A549 (cell line): ENCODE data around the gene NCOR2. TPM values are rescaled to one million over a fixed set of nuclear protein-coding genes. Genes with fewer than 3 reads are reported as not detected.

Experiments used
- ATAC-seq, 2 experiments: fragments of 200-7000 bp in 1 of 2; fragments of >200 bp in 1 of 2; cut with Nextera tagmentation in 1 of 2; cut with Tn5 transposase in 1 of 2; 3 replicates each; pipeline versions ENCODE4 v1.8.0 to v1.9.1; 2018 to 2020; ENCODE audit warnings: mild to moderate bottlenecking in 1 of 2, moderate library complexity in 1 of 2
- CTCF ChIA-PET: fragments of 300-600 bp; sonication (Branson Sonifier 250); formaldehyde crosslinking; extraction: SDS; loops from one replicate; lab custom pipeline; 2021; ENCODE audit warnings: antibody characterized with exemption, inconsistent platforms; lab: Yijun Ruan, JAX
- POLR2A ChIA-PET: fragments of 350-600 bp; formaldehyde crosslinking; extraction: SDS; loops from one replicate; lab custom pipeline; 2021; ENCODE audit warnings: antibody characterized with exemption, inconsistent platforms; lab: Yijun Ruan, JAX
- DNase-seq, 2 experiments: peaks; one replicate each; pipeline versions ENCODE4 v3.0.0 to v3.0.0-alpha.2; 2011 to 2016; ENCODE audit warnings: low read depth in 1 of 2, low spot score in 1 of 2
- FAIRE-seq: peaks from 2 replicates; lab custom pipeline; 2011; peaks lifted over from hg19 to GRCh38; lab: Jason Lieb, UNC
- H3K27ac ChIP-seq, 2 experiments: fragments of >200 bp; sonication (Bioruptor Twin); formaldehyde crosslinking; 3 replicates each; pipeline ENCODE4 v1.5.1; 2016 to 2017
- H3K4me1 ChIP-seq: fragments of >200 bp; sonication (Bioruptor Twin); formaldehyde crosslinking; 3 replicates; pipeline ENCODE4 v1.6.1; 2016
- H3K4me2 ChIP-seq: fragments of >200 bp; sonication (Bioruptor Twin); formaldehyde crosslinking; 3 replicates; pipeline ENCODE4 v1.6.1; 2016
- H3K4me3 ChIP-seq: fragments of >200 bp; sonication (Bioruptor Twin); formaldehyde crosslinking; 3 replicates; pipeline ENCODE4 v1.5.1; 2016
- H3K9me3 ChIP-seq: fragments of >200 bp; sonication (Bioruptor Twin); formaldehyde crosslinking; 3 replicates; pipeline ENCODE4 v1.6.1; 2016
- BCL3 ChIP-seq: fragments of >200 bp; sonication (Bioruptor Twin); formaldehyde crosslinking; IDR thresholded peaks from 3 replicates; pipeline ENCODE4 v1.6.1; 2016
- CEBPB ChIP-seq, 2 experiments: fragments of >200 bp in 1 of 2; sonication (Bioruptor Twin) in 1 of 2; formaldehyde crosslinking in 1 of 2; IDR thresholded peaks; 2 replicates each; pipeline ENCODE4 v1.6.1; 2012 to 2016
- CHD4 ChIP-seq: fragments of 200-600 bp; sonication (generic); IDR thresholded peaks from 2 replicates; pipeline ENCODE4 v1.6.1; 2016; ENCODE audit warnings: antibody characterized with exemption, mild to moderate bottlenecking, borderline replicate concordance
- EHF ChIP-seq: fragments of 250-450 bp; sonication (Bioruptor Pico); IDR thresholded peaks from 2 replicates; pipeline ENCODE4 v1.5.0; 2020; ENCODE audit warnings: mild to moderate bottlenecking
- ELK1 ChIP-seq: fragments of 150-350 bp; IDR thresholded peaks from 2 replicates; pipeline ENCODE4 v1.6.1; 2014; ENCODE audit warnings: low read depth, mild to moderate bottlenecking, low read length
- ESRRA ChIP-seq: fragments of 150-350 bp; IDR thresholded peaks from 2 replicates; pipeline ENCODE4 v1.6.1; 2014; ENCODE audit warnings: mild to moderate bottlenecking, low read length, borderline replicate concordance
- GATA3 ChIP-seq: IDR thresholded peaks from 2 replicates; pipeline ENCODE4 v1.6.1; 2012; ENCODE audit warnings: borderline replicate concordance
- HDAC2 ChIP-seq: fragments of 200-600 bp; sonication (generic); IDR thresholded peaks from 2 replicates; pipeline ENCODE4 v1.6.1; 2016
- HES2 ChIP-seq: fragments of >200 bp; sonication (Bioruptor Twin); formaldehyde crosslinking; IDR thresholded peaks from 2 replicates; pipeline ENCODE4 v1.6.1; 2016
- HMGXB4 ChIP-seq: fragments of 250-450 bp; sonication (Bioruptor Pico); IDR thresholded peaks from 2 replicates; pipeline ENCODE4 v1.5.0; 2021; ENCODE audit warnings: mild to moderate bottlenecking, moderate library complexity, borderline replicate concordance
- HOXA7 ChIP-seq: fragments of 250-450 bp; sonication (Bioruptor Pico); IDR thresholded peaks from 2 replicates; pipeline ENCODE4 v1.5.0; 2020; ENCODE audit warnings: mild to moderate bottlenecking, moderate library complexity
- HOXB5 ChIP-seq: fragments of 250-450 bp; sonication (Bioruptor Pico); IDR thresholded peaks from 2 replicates; pipeline ENCODE4 v1.5.0; 2020; ENCODE audit warnings: mild to moderate bottlenecking, moderate library complexity
- JUN ChIP-seq, 2 experiments: fragments of >200 bp; sonication (Bioruptor Twin); formaldehyde crosslinking; IDR thresholded peaks; 2 replicates in 1 of 2; 3 replicates in 1 of 2; pipeline ENCODE4 v1.6.1; 2016 to 2017
- KDM5A ChIP-seq: fragments of 200-600 bp; sonication (generic); IDR thresholded peaks from 2 replicates; pipeline ENCODE4 v1.6.1; 2016; ENCODE audit warnings: antibody characterized with exemption, mild to moderate bottlenecking
- MAZ ChIP-seq: fragments of 150-350 bp; IDR thresholded peaks from 2 replicates; pipeline ENCODE4 v1.6.1; 2014; ENCODE audit warnings: antibody characterized with exemption, low read depth, low read length, borderline replicate concordance
- NFE2L2 ChIP-seq: fragments of 150-350 bp; conservative IDR thresholded peaks from 2 replicates; pipeline ENCODE4 v1.6.1; 2014; ENCODE audit warnings: low read length
- NPAS2 ChIP-seq: fragments of 250-450 bp; sonication (Bioruptor Pico); IDR thresholded peaks from 2 replicates; pipeline ENCODE4 v1.8.0; 2022; ENCODE audit warnings: mild to moderate bottlenecking, moderate library complexity, borderline replicate concordance
- PBX3 ChIP-seq: IDR thresholded peaks from 2 replicates; pipeline ENCODE4 v1.6.1; 2012
- POLR2A ChIP-seq: IDR thresholded peaks from 2 replicates; pipeline ENCODE4 v1.6.1; 2012; ENCODE audit warnings: mild to moderate bottlenecking, low read length
- RAD21 ChIP-seq, 2 experiments: fragments of >200 bp in 1 of 2; sonication (Bioruptor Twin) in 1 of 2; formaldehyde crosslinking in 1 of 2; IDR thresholded peaks in 1 of 2; conservative IDR thresholded peaks in 1 of 2; 2 replicates in 1 of 2; 3 replicates in 1 of 2; pipeline ENCODE4 v1.6.1; 2012 to 2018; ENCODE audit warnings: inconsistent platforms in 1 of 2
- SREBF2 ChIP-seq: fragments of 450-650 bp; IDR thresholded peaks from 2 replicates; pipeline ENCODE4 v1.6.1; 2014; ENCODE audit warnings: mild to moderate bottlenecking, moderate library complexity
- TFCP2L1 ChIP-seq: fragments of 250-450 bp; sonication (Bioruptor Pico); IDR thresholded peaks from 2 replicates; pipeline ENCODE4 v1.5.0; 2021; ENCODE audit warnings: mild to moderate bottlenecking
- ZNF302 ChIP-seq: fragments of 250-450 bp; sonication (Bioruptor Pico); IDR thresholded peaks from 2 replicates; pipeline ENCODE4 v1.9.0; 2021; ENCODE audit warnings: inconsistent platforms, mild to moderate bottlenecking, moderate library complexity
- ZSCAN20 ChIP-seq: fragments of 250-450 bp; sonication (Bioruptor Pico); IDR thresholded peaks from 2 replicates; pipeline ENCODE4 v1.8.0; 2022; ENCODE audit warnings: mild to moderate bottlenecking, moderate library complexity
- WGBS: methylation state at CpG from one replicate; pipeline ENCODE4 v1.1.6; 2017; ENCODE audit errors: missing lambda C conversion rate; 5-methylcytosine and 5-hydroxymethylcytosine counted together
- polyA plus RNA-seq, 4 experiments: library from polyadenylated mRNA; depleted of rRNA in 3 of 4; stranded (reverse); fragments of >200 nt; fragmentation: RNase III in 1 of 4; extraction: RNeasy Plus Mini Kit Qiagen cat#74134 plus additional on column Dnase treatment in 1 of 4; gene quantifications; 2 replicates in 3 of 4; 3 replicates in 1 of 4; pipeline ENCODE4 v1.2.3, GENCODE V29; 2011 to 2017

Gene NCOR2
- polyA plus RNA-seq, 2 of the 4 experiments (the other 2 are of a cell fraction), result 14.1 to 151 TPM

GRCh38 chr12:124607681-124608425, 40.4 kb upstream of the NCOR2 start (continued):
- no peak for TF ChIP-seq ELK1

GRCh38 chr12:124605883-124606774, 38.7 kb upstream of the NCOR2 start:
- ChIA-PET POLR2A (no interaction called here), CTCF (interaction anchor here (0.9 to 1.1 kb wide), 2 partner anchors 76 to 285 kb away, joined by 3 read pairs; no protein-coding TSS in a partner anchor)
- Histone ChIP-seq H3K9me3 (no peaks in the 10 kb centered on the region), H3K4me2 (no peak overlapping the region), H3K4me3 (no peak overlapping the region), H3K27ac (peak overlapping the region; percentile 65 to 78; a peak in 4 of 6 replicates), H3K4me1 (peaks cover 54% of the 10 kb centered on the region)
- no peak for DNase-seq
- no peak for FAIRE-seq
- TF ChIP-seq ZSCAN20, result no peak
- TF ChIP-seq JUN (IDR thresholded peaks at IDR 0.05), result no peak
- no peak for TF ChIP-seq HDAC2
- no peak for TF ChIP-seq MAZ
- no peak for TF ChIP-seq BCL3
- TF ChIP-seq NFE2L2, result no peak
- TF ChIP-seq KDM5A, result no peak
- TF ChIP-seq HES2, result no peak
- no peak for TF ChIP-seq HOXB5 (CRISPR knock-in tag)
- TF ChIP-seq CHD4, result no peak
- TF ChIP-seq POLR2A, result no peak
- TF ChIP-seq CEBPB (IDR thresholded peaks at IDR 0.05), result no peak
- no peak for TF ChIP-seq ESRRA
- no peak for TF ChIP-seq PBX3
- no peak for TF ChIP-seq RAD21 (conservative IDR thresholded peaks at IDR 0.05 in 1 of 2, IDR thresholded peaks at IDR 0.05 in 1 of 2)
- WGBS, result 87% methylated on average over 22 of the region's 22 CpGs
- no peak for ATAC-seq

GRCh38 chr12:124605150-124605882, 37.9 kb upstream of the NCOR2 start:
- H3K27ac ChIP-seq, result peak overlapping the region; percentile 65 to 78; a peak in 5 of 6 replicates
- peak overlapping the region; percentile 49; the same call in 1 of the 3 replicates for H3K4me2 ChIP-seq
- no peak for ATAC-seq
- FAIRE-seq, result no peak
- CTCF ChIA-PET, result interaction anchor here (0.9 to 1.3 kb wide), 3 partner anchors 16 to 284 kb away, joined by 3 read pairs; no protein-coding TSS in a partner anchor
- POLR2A ChIA-PET, result no interaction called here
- H3K4me1 ChIP-seq, result peaks cover 54% of the 10 kb centered on the region
- H3K9me3 ChIP-seq, result no peaks in the 10 kb centered on the region
- H3K4me3 ChIP-seq, result no peak overlapping the region
- no peak for DNase-seq
- WGBS, result 89% methylated on average over 13 of the region's 13 CpGs
- no peak for TF ChIP-seq POLR2A
- no peak for TF ChIP-seq BCL3
- no peak for TF ChIP-seq KDM5A
- TF ChIP-seq SREBF2, result no peak
- no peak for TF ChIP-seq NPAS2 (CRISPR knock-in tag)
- no peak for TF ChIP-seq EHF
- TF ChIP-seq GATA3, result no peak
- TF ChIP-seq ESRRA, result no peak
- no peak for TF ChIP-seq ZNF302 (CRISPR knock-in tag)
- TF ChIP-seq HES2, result no peak
- TF ChIP-seq HOXA7 (CRISPR knock-in tag), result no peak
- TF ChIP-seq TFCP2L1, result no peak
- TF ChIP-seq RAD21 (conservative IDR thresholded peaks at IDR 0.05 in 1 of 2, IDR thresholded peaks at IDR 0.05 in 1 of 2), result no peak
- no peak for TF ChIP-seq HMGXB4
